HepG2 (cell line): ENCODE data around the gene CLCC1. TPM values are rescaled to one million over a fixed set of nuclear protein-coding genes. Genes with fewer than 3 reads are reported as not detected.

Experiments used
- ATAC-seq: fragments of 200-7000 bp; cut with Tn5 transposase; 3 replicates; pipeline ENCODE4 v1.9.1; 2020; ENCODE audit warnings: mild to moderate bottlenecking, moderate library complexity
- BruUV-seq: library from RNA; stranded (reverse); fragments of 400-500 nt; replicated peaks from 2 replicates; lab custom pipeline; 2021; lab: Mats Ljungman, UMichigan
- CTCF ChIA-PET: fragments of 300-600 bp; formaldehyde crosslinking; extraction: SDS; loops from one replicate; lab custom pipeline; 2021; ENCODE audit warnings: low total read pairs, inconsistent platforms, low intra/inter-chr PET ratio; lab: Yijun Ruan, JAX
- POLR2A ChIA-PET: fragments of 350-600 bp; sonication (Branson Sonifier 250); formaldehyde crosslinking; loops from one replicate; lab custom pipeline; 2020; ENCODE audit warnings: antibody characterized with exemption, inconsistent platforms; lab: Yijun Ruan, JAX
- DNase-seq: peaks from one replicate; pipeline ENCODE4 v3.0.0-alpha.2; 2015; ENCODE audit warnings: low spot score
- FAIRE-seq: peaks from 3 replicates; lab custom pipeline; 2011; peaks lifted over from hg19 to GRCh38; lab: Jason Lieb, UNC
- H2AFZ ChIP-seq: one replicate; pipeline ENCODE4 v1.6.1; 2011; ENCODE audit warnings: low read length, inconsistent platforms
- H3K27ac ChIP-seq: fragments of 300-600 bp; 3 replicates; pipeline ENCODE4 v1.8.0; 2011; ENCODE audit warnings: mixed run types, mild to moderate bottlenecking, mixed read lengths, low read length, inconsistent platforms; ENCODE audit not compliant: insufficient read depth; ENCODE audit errors: extremely low read length
- H3K27me3 ChIP-seq, 2 experiments: fragments of 200-600 bp in 1 of 2; 2 replicates in 1 of 2; 3 replicates in 1 of 2; pipeline versions ENCODE4 v1.6.0 to v1.8.0; 2011; ENCODE audit warnings: low read length in 2 of 2, mild to moderate bottlenecking in 2 of 2, moderate library complexity in 2 of 2, inconsistent platforms in 1 of 2; ENCODE audit not compliant: insufficient read depth in 2 of 2, control insufficient read depth in 1 of 2
- H3K36me3 ChIP-seq, 2 experiments: fragments of 200-600 bp in 1 of 2; replicated peaks in 1 of 2; 2 replicates in 1 of 2; 3 replicates in 1 of 2; pipeline versions ENCODE4 v1.5.1 to v1.8.0; 2011; ENCODE audit warnings: low read length in 2 of 2, inconsistent platforms in 1 of 2; ENCODE audit not compliant: insufficient read depth in 2 of 2, control insufficient read depth in 1 of 2
- H3K4me1 ChIP-seq: 2 replicates; pipeline ENCODE4 v1.5.1; 2012; ENCODE audit warnings: low read length, inconsistent platforms; ENCODE audit not compliant: insufficient read depth
- H3K4me2 ChIP-seq: 2 replicates; pipeline ENCODE4 v1.6.0; 2011; ENCODE audit warnings: low read depth, low read length, inconsistent platforms
- H3K4me3 ChIP-seq, 3 experiments: fragments of 200-600 bp in 1 of 3; sonication (generic), shearing (Covaris generic) in 1 of 3; replicated peaks in 1 of 3; 2 replicates each; pipeline ENCODE4 v1.5.1; 2011 to 2016; ENCODE audit warnings: low read length in 3 of 3, inconsistent platforms in 2 of 3, low read depth in 2 of 3, mild to moderate bottlenecking in 2 of 3, control low read depth in 1 of 3, mixed read lengths in 1 of 3; ENCODE audit not compliant: insufficient read depth in 1 of 3
- H3K79me2 ChIP-seq: one replicate; pipeline ENCODE4 v1.6.1; 2011; ENCODE audit warnings: low read length, inconsistent platforms; ENCODE audit not compliant: insufficient read depth
- H3K9ac ChIP-seq: 2 replicates; pipeline ENCODE4 v1.6.0; 2011; ENCODE audit warnings: mild to moderate bottlenecking, low read depth, low read length, inconsistent platforms; ENCODE audit not compliant: insufficient read depth
- H3K9me3 ChIP-seq: 2 replicates; pipeline ENCODE4 v1.5.1; 2012; ENCODE audit warnings: mild to moderate bottlenecking, low read length
- H4K20me1 ChIP-seq: 2 replicates; pipeline ENCODE4 v1.6.0; 2011; ENCODE audit warnings: inconsistent platforms, mild to moderate bottlenecking, low read length, moderate library complexity; ENCODE audit not compliant: insufficient read depth
- BCL6 ChIP-seq: IDR thresholded peaks from 2 replicates; pipeline ENCODE4 v1.6.1; 2016; ENCODE audit warnings: missing genetic modification reagents, missing compliant biosample characterization
- CBX1 ChIP-seq: IDR thresholded peaks from one replicate; pipeline ENCODE4 v1.6.1; 2016; ENCODE audit warnings: antibody characterized with exemption, low read depth
- ELF1 ChIP-seq: sonication (generic); formaldehyde crosslinking; IDR thresholded peaks from 2 replicates; pipeline ENCODE4 v1.4.0; 2020; ENCODE audit warnings: missing genetic modification reagents
- ELF4 ChIP-seq: sonication (generic); formaldehyde crosslinking; IDR thresholded peaks from 2 replicates; pipeline ENCODE4 v1.5.0; 2020; ENCODE audit warnings: missing genetic modification reagents, mild to moderate bottlenecking, moderate library complexity, borderline replicate concordance
- KDM5A ChIP-seq: fragments of 200-600 bp; sonication (generic); IDR thresholded peaks from 2 replicates; pipeline ENCODE4 v1.7.0; 2018; ENCODE audit warnings: antibody characterized with exemption, mild to moderate bottlenecking, low read length, borderline replicate concordance
- KMT2A ChIP-seq: sonication (generic); formaldehyde crosslinking; IDR thresholded peaks from 2 replicates; pipeline ENCODE4 v1.4.0; 2020; ENCODE audit warnings: missing genetic modification reagents
- MIXL1 ChIP-seq: IDR thresholded peaks from 2 replicates; pipeline ENCODE4 v1.6.1; 2016
- PHF8 ChIP-seq: sonication (generic); formaldehyde crosslinking; IDR thresholded peaks from 2 replicates; pipeline ENCODE4 v1.5.0; 2020; ENCODE audit warnings: missing genetic modification reagents
- RXRA ChIP-seq: sonication (generic); formaldehyde crosslinking; IDR thresholded peaks from 2 replicates; pipeline ENCODE4 v1.5.1; 2020; ENCODE audit warnings: missing genetic modification reagents
- ZNF230 ChIP-seq: sonication (generic); formaldehyde crosslinking; IDR thresholded peaks from 2 replicates; pipeline ENCODE4 v1.4.0; 2020; ENCODE audit warnings: mild to moderate bottlenecking, missing genetic modification reagents
- ZNF329 ChIP-seq: sonication (generic); formaldehyde crosslinking; IDR thresholded peaks from 2 replicates; pipeline ENCODE4 v1.9.0; 2021; ENCODE audit warnings: low read depth, mild to moderate bottlenecking, missing genetic modification reagents
- ZNF33B ChIP-seq: sonication (generic); formaldehyde crosslinking; IDR thresholded peaks from 2 replicates; pipeline ENCODE4 v1.5.1; 2020; ENCODE audit warnings: mild to moderate bottlenecking, missing genetic modification reagents
- ZNF451 ChIP-seq: sonication (generic); formaldehyde crosslinking; IDR thresholded peaks from 2 replicates; pipeline ENCODE4 v1.5.0; 2020; ENCODE audit warnings: mild to moderate bottlenecking, missing genetic modification reagents
- ZNF547 ChIP-seq: sonication (generic); formaldehyde crosslinking; IDR thresholded peaks from 2 replicates; pipeline ENCODE4 v1.5.1; 2020; ENCODE audit warnings: mild to moderate bottlenecking, missing genetic modification reagents
- ZNF644 ChIP-seq: IDR thresholded peaks from 2 replicates; pipeline ENCODE4 v1.6.1; 2016; ENCODE audit warnings: low read depth
- ZNF780A ChIP-seq: sonication (generic); formaldehyde crosslinking; IDR thresholded peaks from 2 replicates; pipeline ENCODE4 v1.8.0; 2022; ENCODE audit warnings: mild to moderate bottlenecking, missing genetic modification reagents, moderate library complexity
- WGBS: methylation state at CpG from one replicate; pipeline ENCODE4 v1.1.6; 2017; ENCODE audit warnings: low lambda C conversion rate; 5-methylcytosine and 5-hydroxymethylcytosine counted together
- in situ Hi-C: cut with HindIII; loops from 2 replicates; pipeline ENCODE4 v1.10.0; 2017; ENCODE audit warnings: low pct_unique_long_range_greater_than_20kb; ENCODE audit not compliant: extremely low pct_ligation_motif_present
- intact Hi-C: fragments of 100-400 bp; cut with micrococcal nuclease; formaldehyde crosslinking; loops from one replicate; pipeline ENCODE4 v1.10.0; 2022; ENCODE audit not compliant: unreplicated experiment
- polyA plus RNA-seq, 8 experiments: library from polyadenylated mRNA; depleted of rRNA in 3 of 8; stranded (reverse) in 7 of 8; unstranded in 1 of 8; fragments of >200 nt; fragmentation: Illumina TruSeq in 4 of 8; extraction: Trizol in 4 of 8; gene quantifications; 2 replicates each; pipeline versions ENCODE4 v1.2.1 to v1.2.3, GENCODE V29; 2011 to 2016; ENCODE audit warnings: low read depth in 4 of 8, missing spikeins in 1 of 8, mixed read lengths in 1 of 8; ENCODE audit not compliant: insufficient read depth in 1 of 8
- total RNA-seq, 5 experiments: library from RNA; depleted of rRNA; stranded (reverse); fragments of >200 nt; fragmentation: Illumina TruSeq; extraction: Trizol; gene quantifications; 2 replicates each; pipeline ENCODE4 v1.2.3, GENCODE V29; 2016; ENCODE audit warnings: low read depth in 1 of 5

The CLCC1 gene
- total and polyA plus RNA-seq, 2 of the 13 experiments (the other 11 are each of a cell fraction or from before 2014, with no cell fraction given), result 16.0 to 25.8 TPM

DNA sequence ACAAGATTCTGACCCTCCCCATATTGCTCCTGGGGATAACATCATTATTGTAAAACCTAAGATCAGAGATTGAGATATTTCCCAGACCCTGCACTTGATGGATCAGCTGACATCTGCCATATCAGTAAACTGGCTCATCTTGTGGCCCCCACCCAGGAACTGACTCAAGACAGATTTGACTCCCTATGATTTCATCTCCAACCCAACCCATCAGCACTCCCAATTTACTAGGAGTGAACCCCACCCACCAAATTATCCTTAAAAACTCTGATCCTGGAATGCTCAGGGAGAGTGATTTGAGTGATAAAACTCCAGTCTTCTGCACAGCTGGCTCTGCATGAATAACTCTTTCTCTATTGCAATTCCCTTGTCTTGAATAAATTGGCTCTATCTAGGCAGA is 6.1 kb upstream of the CLCC1 start:
- Histone ChIP-seq H3K27me3 (no peaks in the 10 kb centered on the region), H3K9me3 (no peaks in the 10 kb centered on the region), H3K36me3 (peaks cover 0 to 4% of the 10 kb centered on the region in 2 experiments; a peak in 1 of 5 replicates), H3K4me2 (no peak overlapping the region), H2AFZ (no peak overlapping the region), H3K9ac (no peak overlapping the region), H3K79me2 (no peaks in the 10 kb centered on the region), H4K20me1 (no peaks in the 10 kb centered on the region), H3K4me1 (peaks cover 11% of the 10 kb centered on the region), H3K27ac (no peak overlapping the region), H3K4me3 (no peak overlapping the region)
- in situ Hi-C loops (no loop called here), intact Hi-C loops (loop anchor here (10.0 kb wide), 1 partner anchor 145 kb away; the partner anchor contains the start of gene ELAPOR1)
- ChIA-PET POLR2A (no interaction called here), CTCF (no interaction called here)
- no peak for ATAC-seq
- no peak for FAIRE-seq
- DNase-seq, result no peak
- BruUV-seq, result no TSS peak
- TF ChIP-seq ZNF644 (no peak), ZNF547 (CRISPR knock-in tag) (no peak), KDM5A (no peak), ZNF451 (CRISPR knock-in tag) (no peak), BCL6 (CRISPR knock-in tag) (no peak), RXRA (CRISPR knock-in tag) (no peak), PHF8 (no peak), KMT2A (CRISPR knock-in tag) (no peak)
- TF ChIP-seq, all 625 proteins: peak for 0

DNA sequence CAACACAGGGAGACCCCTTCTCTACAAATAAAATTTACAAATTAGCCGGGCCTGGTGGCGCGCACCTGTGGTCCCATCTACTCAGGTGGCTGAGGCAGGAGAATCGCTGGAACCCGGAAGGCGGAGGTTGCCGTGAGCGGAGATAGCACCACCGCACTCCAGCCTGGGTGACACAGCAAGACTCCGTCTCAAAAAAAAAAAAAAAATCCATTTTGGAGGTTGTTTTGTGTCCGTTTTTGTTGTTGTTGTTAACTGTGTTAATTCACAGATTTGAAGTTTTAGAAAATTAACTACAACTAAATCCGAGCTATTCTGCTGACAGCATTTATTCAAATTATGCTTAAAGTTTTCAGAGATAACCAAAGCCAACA is 618 bp downstream of the CLCC1 start:
- H3K9me3 ChIP-seq, result no peaks in the 10 kb centered on the region
- H3K4me2 ChIP-seq, result peak overlapping the region; percentile 96
- peaks cover 30% of the 10 kb centered on the region for H3K79me2 ChIP-seq
- peaks cover 57% of the 10 kb centered on the region for H3K4me1 ChIP-seq
- no peaks in the 10 kb centered on the region for H4K20me1 ChIP-seq
- ChIA-PET CTCF (no interaction called here), POLR2A (interaction anchor here (0.7 to 1.4 kb wide), 5 partner anchors 10 to 127 kb away, joined by 3 to 6 read pairs (median 5); partner anchors contain the start of genes TAF13, TMEM167B and WDR47)
- peak overlapping the region; percentile 86 for H3K9ac ChIP-seq
- H3K36me3 ChIP-seq, result peaks cover 0 to 19% of the 10 kb centered on the region in 2 experiments; a peak in 1 of 5 replicates
- in situ Hi-C loops, result no loop called here
- no peaks in the 10 kb centered on the region; a peak in 1 of 5 replicates for H3K27me3 ChIP-seq
- BruUV-seq, result TSS peak; percentile 67
- FAIRE-seq (no peak), ATAC-seq (peak; percentile 54), DNase-seq (peak; percentile 12)
- TF ChIP-seq ZNF33B (CRISPR knock-in tag) (peak; percentile 9; the same call in 1 of the 2 replicates), MIXL1 (CRISPR knock-in tag) (0 out of 2 replicates have a peak, but pooled peaks have one; percentile 1), ZNF329 (CRISPR knock-in tag) (no peak), ELF1 (CRISPR knock-in tag) (peak; percentile 74), ZNF230 (peak; percentile 16; the same call in 1 of the 2 replicates), CBX1 (no peak), ELF4 (peak; percentile 5; the same call in 1 of the 2 replicates), ZNF780A (CRISPR knock-in tag) (0 out of 2 replicates have a peak, but pooled peaks have one; percentile 19)
- peak overlapping the region; percentile 92 for H3K27ac ChIP-seq
- intact Hi-C loops, result loop anchor here (2.0 to 10.0 kb wide), 2 partner anchors 80 to 152 kb away; partner anchors contain the start of genes ELAPOR1 and WDR47
- H2AFZ ChIP-seq, result no peak overlapping the region
- 0% methylated on average over 12 of the region's 12 CpGs for WGBS
- H3K4me3 ChIP-seq, result peak overlapping the region; percentile 75 to 88 (median 87)
